HepG2 (cell line): ENCODE measurements around the gene MMRN2. TPM values are rescaled to one million over a fixed set of nuclear protein-coding genes. Genes with fewer than 3 reads are reported as not detected.
"Not testable (repeated sequence)": the region's sequence is repeated elsewhere in the genome, so short reads cannot be mapped to it uniquely, and the experiment has no call there.

ENCODE experiments used
- ATAC-seq: fragments of 200-7000 bp; cut with Tn5 transposase; 3 replicates; pipeline ENCODE4 v1.9.1; 2020; ENCODE audit warnings: mild to moderate bottlenecking, moderate library complexity
- BruUV-seq: library from RNA; stranded (reverse); fragments of 400-500 nt; replicated peaks from 2 replicates; lab custom pipeline; 2021; lab: Mats Ljungman, UMichigan
- CTCF ChIA-PET: fragments of 300-600 bp; formaldehyde crosslinking; extraction: SDS; loops from one replicate; lab custom pipeline; 2021; ENCODE audit warnings: low total read pairs, inconsistent platforms, low intra/inter-chr PET ratio; lab: Yijun Ruan, JAX
- POLR2A ChIA-PET: fragments of 350-600 bp; sonication (Branson Sonifier 250); formaldehyde crosslinking; loops from one replicate; lab custom pipeline; 2020; ENCODE audit warnings: antibody characterized with exemption, inconsistent platforms; lab: Yijun Ruan, JAX
- DNase-seq: peaks from one replicate; pipeline ENCODE4 v3.0.0-alpha.2; 2015; ENCODE audit warnings: low spot score
- FAIRE-seq: peaks from 3 replicates; lab custom pipeline; 2011; peaks lifted over from hg19 to GRCh38; lab: Jason Lieb, UNC
- H2AFZ ChIP-seq: one replicate; pipeline ENCODE4 v1.6.1; 2011; ENCODE audit warnings: low read length, inconsistent platforms
- H3K27ac ChIP-seq: fragments of 300-600 bp; 3 replicates; pipeline ENCODE4 v1.8.0; 2011; ENCODE audit warnings: mixed run types, mild to moderate bottlenecking, mixed read lengths, low read length, inconsistent platforms; ENCODE audit not compliant: insufficient read depth; ENCODE audit errors: extremely low read length
- H3K27me3 ChIP-seq, 2 experiments: fragments of 200-600 bp in 1 of 2; 2 replicates in 1 of 2; 3 replicates in 1 of 2; pipeline versions ENCODE4 v1.6.0 to v1.8.0; 2011; ENCODE audit warnings: low read length in 2 of 2, mild to moderate bottlenecking in 2 of 2, moderate library complexity in 2 of 2, inconsistent platforms in 1 of 2; ENCODE audit not compliant: insufficient read depth in 2 of 2, control insufficient read depth in 1 of 2
- H3K36me3 ChIP-seq, 2 experiments: fragments of 200-600 bp in 1 of 2; replicated peaks in 1 of 2; 2 replicates in 1 of 2; 3 replicates in 1 of 2; pipeline versions ENCODE4 v1.5.1 to v1.8.0; 2011; ENCODE audit warnings: low read length in 2 of 2, inconsistent platforms in 1 of 2; ENCODE audit not compliant: insufficient read depth in 2 of 2, control insufficient read depth in 1 of 2
- H3K4me1 ChIP-seq: 2 replicates; pipeline ENCODE4 v1.5.1; 2012; ENCODE audit warnings: low read length, inconsistent platforms; ENCODE audit not compliant: insufficient read depth
- H3K4me2 ChIP-seq: 2 replicates; pipeline ENCODE4 v1.6.0; 2011; ENCODE audit warnings: low read depth, low read length, inconsistent platforms
- H3K4me3 ChIP-seq, 3 experiments: fragments of 200-600 bp in 1 of 3; sonication (generic), shearing (Covaris generic) in 1 of 3; replicated peaks in 1 of 3; 2 replicates each; pipeline ENCODE4 v1.5.1; 2011 to 2016; ENCODE audit warnings: low read length in 3 of 3, inconsistent platforms in 2 of 3, low read depth in 2 of 3, mild to moderate bottlenecking in 2 of 3, control low read depth in 1 of 3, mixed read lengths in 1 of 3; ENCODE audit not compliant: insufficient read depth in 1 of 3
- H3K79me2 ChIP-seq: one replicate; pipeline ENCODE4 v1.6.1; 2011; ENCODE audit warnings: low read length, inconsistent platforms; ENCODE audit not compliant: insufficient read depth
- H3K9ac ChIP-seq: 2 replicates; pipeline ENCODE4 v1.6.0; 2011; ENCODE audit warnings: mild to moderate bottlenecking, low read depth, low read length, inconsistent platforms; ENCODE audit not compliant: insufficient read depth
- H3K9me3 ChIP-seq: 2 replicates; pipeline ENCODE4 v1.5.1; 2012; ENCODE audit warnings: mild to moderate bottlenecking, low read length
- H4K20me1 ChIP-seq: 2 replicates; pipeline ENCODE4 v1.6.0; 2011; ENCODE audit warnings: inconsistent platforms, mild to moderate bottlenecking, low read length, moderate library complexity; ENCODE audit not compliant: insufficient read depth
- NFIC ChIP-seq: IDR thresholded peaks from 2 replicates; pipeline ENCODE4 v1.6.1; 2012; ENCODE audit warnings: mild to moderate bottlenecking, low read length, inconsistent platforms
- WGBS: methylation state at CpG from one replicate; pipeline ENCODE4 v1.1.6; 2017; ENCODE audit warnings: low lambda C conversion rate; 5-methylcytosine and 5-hydroxymethylcytosine counted together
- in situ Hi-C: cut with HindIII; loops from 2 replicates; pipeline ENCODE4 v1.10.0; 2017; ENCODE audit warnings: low pct_unique_long_range_greater_than_20kb; ENCODE audit not compliant: extremely low pct_ligation_motif_present
- intact Hi-C: fragments of 100-400 bp; cut with micrococcal nuclease; formaldehyde crosslinking; loops from one replicate; pipeline ENCODE4 v1.10.0; 2022; ENCODE audit not compliant: unreplicated experiment
- polyA plus RNA-seq, 8 experiments: library from polyadenylated mRNA; depleted of rRNA in 3 of 8; stranded (reverse) in 7 of 8; unstranded in 1 of 8; fragments of >200 nt; fragmentation: Illumina TruSeq in 4 of 8; extraction: Trizol in 4 of 8; gene quantifications; 2 replicates each; pipeline versions ENCODE4 v1.2.1 to v1.2.3, GENCODE V29; 2011 to 2016; ENCODE audit warnings: low read depth in 4 of 8, missing spikeins in 1 of 8, mixed read lengths in 1 of 8; ENCODE audit not compliant: insufficient read depth in 1 of 8
- total RNA-seq, 5 experiments: library from RNA; depleted of rRNA; stranded (reverse); fragments of >200 nt; fragmentation: Illumina TruSeq; extraction: Trizol; gene quantifications; 2 replicates each; pipeline ENCODE4 v1.2.3, GENCODE V29; 2016; ENCODE audit warnings: low read depth in 1 of 5
- TF ChIP-seq, protein P1 (sequence below): sonication (generic); formaldehyde crosslinking; IDR thresholded peaks from 2 replicates; pipeline ENCODE4 v1.4.0; 2020; ENCODE audit warnings: missing genetic modification reagents, borderline replicate concordance

The MMRN2 gene
- total and polyA plus RNA-seq, 2 of the 13 experiments (the other 11 are each of a cell fraction or from before 2014, with no cell fraction given), result 0.04 TPM; not detected in 1

DNA sequence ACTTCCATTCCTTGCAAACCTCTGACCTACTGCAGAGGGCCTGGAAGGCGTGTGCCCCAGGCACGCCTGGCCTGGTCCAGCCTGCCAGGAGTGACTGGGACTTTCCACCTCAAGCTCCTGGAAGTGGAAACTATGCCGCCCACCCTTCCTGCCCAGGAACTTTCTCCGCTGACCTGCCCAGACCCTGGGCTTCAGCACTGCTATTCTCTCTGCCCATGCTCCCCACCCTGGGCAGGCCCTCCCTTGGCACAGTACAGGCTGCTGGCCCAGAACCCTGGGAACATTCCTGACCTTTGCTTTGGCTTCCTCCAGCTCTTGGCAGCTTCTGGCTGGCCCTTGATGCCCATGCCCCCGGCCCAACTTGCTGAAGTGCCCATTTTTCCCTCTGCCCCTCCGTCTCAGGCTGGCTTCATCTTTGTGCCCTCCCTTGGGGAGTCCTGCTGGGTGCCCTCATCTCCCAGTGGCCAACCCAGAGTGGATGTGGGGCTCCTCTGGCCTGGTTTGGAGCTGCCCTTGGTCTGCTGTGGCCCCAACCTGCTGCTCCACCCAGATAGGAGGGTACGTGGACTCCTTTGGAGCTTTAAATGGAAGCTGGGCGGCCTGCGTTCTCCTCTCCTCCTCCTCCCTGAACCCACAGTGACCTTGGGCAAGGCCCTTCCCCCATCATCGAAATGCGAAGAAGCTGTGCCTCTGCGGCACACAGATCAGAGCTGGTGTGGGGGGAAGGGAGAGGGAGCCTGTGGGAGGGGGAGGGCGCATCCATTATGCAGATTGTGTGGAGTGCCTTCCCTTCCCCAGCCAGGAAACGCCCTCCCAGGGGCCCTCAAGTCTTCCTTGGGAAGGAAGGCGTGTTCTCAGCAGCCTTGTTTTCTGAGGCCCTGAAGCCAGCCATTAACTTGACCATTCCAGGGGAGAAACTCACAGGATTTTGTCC is 3.4 kb downstream of the MMRN2 start:
- BruUV-seq, result no TSS peak
- WGBS, result 16% methylated on average over 7 of the region's 15 CpGs
- CTCF ChIA-PET, result no interaction called here
- H3K36me3 ChIP-seq, result no peaks in the 10 kb centered on the region
- TF ChIP-seq NFIC, result no peak
- TF ChIP-seq, protein P1, sequence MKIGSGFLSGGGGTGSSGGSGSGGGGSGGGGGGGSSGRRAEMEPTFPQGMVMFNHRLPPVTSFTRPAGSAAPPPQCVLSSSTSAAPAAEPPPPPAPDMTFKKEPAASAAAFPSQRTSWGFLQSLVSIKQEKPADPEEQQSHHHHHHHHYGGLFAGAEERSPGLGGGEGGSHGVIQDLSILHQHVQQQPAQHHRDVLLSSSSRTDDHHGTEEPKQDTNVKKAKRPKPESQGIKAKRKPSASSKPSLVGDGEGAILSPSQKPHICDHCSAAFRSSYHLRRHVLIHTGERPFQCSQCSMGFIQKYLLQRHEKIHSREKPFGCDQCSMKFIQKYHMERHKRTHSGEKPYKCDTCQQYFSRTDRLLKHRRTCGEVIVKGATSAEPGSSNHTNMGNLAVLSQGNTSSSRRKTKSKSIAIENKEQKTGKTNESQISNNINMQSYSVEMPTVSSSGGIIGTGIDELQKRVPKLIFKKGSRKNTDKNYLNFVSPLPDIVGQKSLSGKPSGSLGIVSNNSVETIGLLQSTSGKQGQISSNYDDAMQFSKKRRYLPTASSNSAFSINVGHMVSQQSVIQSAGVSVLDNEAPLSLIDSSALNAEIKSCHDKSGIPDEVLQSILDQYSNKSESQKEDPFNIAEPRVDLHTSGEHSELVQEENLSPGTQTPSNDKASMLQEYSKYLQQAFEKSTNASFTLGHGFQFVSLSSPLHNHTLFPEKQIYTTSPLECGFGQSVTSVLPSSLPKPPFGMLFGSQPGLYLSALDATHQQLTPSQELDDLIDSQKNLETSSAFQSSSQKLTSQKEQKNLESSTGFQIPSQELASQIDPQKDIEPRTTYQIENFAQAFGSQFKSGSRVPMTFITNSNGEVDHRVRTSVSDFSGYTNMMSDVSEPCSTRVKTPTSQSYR (CRISPR knock-in tag), result peak; percentile 63
- no peak overlapping the region for H3K9ac ChIP-seq
- no peaks in the 10 kb centered on the region for H4K20me1 ChIP-seq
- ATAC-seq (no peak), FAIRE-seq (no peak), DNase-seq (no peak)
- POLR2A ChIA-PET, result no interaction called here
- peaks cover 37% of the 10 kb centered on the region for H3K4me1 ChIP-seq
- no peaks in the 10 kb centered on the region for H3K79me2 ChIP-seq
- intact Hi-C loops, result no loop called here
- H2AFZ ChIP-seq, result no peak overlapping the region
- no peak overlapping the region; a peak in 1 of 6 replicates for H3K4me3 ChIP-seq
- H3K27me3 ChIP-seq, result peaks cover 5 to 45% of the 10 kb centered on the region in 2 experiments; a peak in 4 of 5 replicates
- in situ Hi-C loops, result no loop called here
- H3K4me2 ChIP-seq, result peak overlapping the region; percentile 42; the same call in 1 of the 2 replicates
- no peak overlapping the region for H3K27ac ChIP-seq
- H3K9me3 ChIP-seq, result no peaks in the 10 kb centered on the region

DNA sequence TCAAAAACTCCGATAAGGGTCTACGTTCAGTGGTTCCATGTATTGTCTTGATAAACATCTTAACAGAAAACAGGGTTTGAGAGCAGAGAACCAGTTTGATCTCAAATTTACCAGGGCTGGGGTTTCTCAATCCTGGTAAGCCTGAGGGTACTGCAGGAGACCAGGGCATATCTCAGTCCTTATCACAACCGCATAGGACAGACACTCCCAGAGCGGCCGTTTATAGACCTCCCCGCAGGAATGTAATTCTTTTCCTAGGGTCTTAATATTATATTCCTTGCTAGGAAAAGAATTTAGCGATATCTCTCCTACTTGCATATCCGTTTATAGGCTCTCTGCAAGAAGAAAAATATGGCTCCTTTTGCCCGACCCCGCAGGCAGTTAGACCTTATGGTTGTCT is 4.7 kb downstream of the MMRN2 start:
- in situ Hi-C loops, intact Hi-C loops, H3K4me2 ChIP-seq, H3K27ac ChIP-seq, POLR2A ChIA-PET, H4K20me1 ChIP-seq, CTCF ChIA-PET, H3K9me3 ChIP-seq, H3K79me2 ChIP-seq, H3K9ac ChIP-seq, FAIRE-seq, BruUV-seq, H3K4me3 ChIP-seq, H2AFZ ChIP-seq, ATAC-seq, DNase-seq, H3K36me3 ChIP-seq: not testable (repeated sequence)
- H3K27me3 ChIP-seq, result peaks cover 5 to 39% of the 10 kb centered on the region in 2 experiments; a peak in 4 of 5 replicates
- 72% methylated on average over 10 of the region's 10 CpGs for WGBS
- peaks cover 24% of the 10 kb centered on the region for H3K4me1 ChIP-seq
